Stimulated activated CD4-positive, alpha-beta T cell treated with anti-CD3 and anti-CD28 coated beads, TNF-alpha, amount 100 ng/mL, for 48 hours (primary cell): Measurements from ENCODE around the gene SCN2B.

Source experiments
- DNase-seq, 3 donors: peaks; one replicate each; pipeline ENCODE4 v3.0.0-alpha.2; 2020; ENCODE audit warnings: low read depth in 3 of 3

Gene SCN2B

DNA sequence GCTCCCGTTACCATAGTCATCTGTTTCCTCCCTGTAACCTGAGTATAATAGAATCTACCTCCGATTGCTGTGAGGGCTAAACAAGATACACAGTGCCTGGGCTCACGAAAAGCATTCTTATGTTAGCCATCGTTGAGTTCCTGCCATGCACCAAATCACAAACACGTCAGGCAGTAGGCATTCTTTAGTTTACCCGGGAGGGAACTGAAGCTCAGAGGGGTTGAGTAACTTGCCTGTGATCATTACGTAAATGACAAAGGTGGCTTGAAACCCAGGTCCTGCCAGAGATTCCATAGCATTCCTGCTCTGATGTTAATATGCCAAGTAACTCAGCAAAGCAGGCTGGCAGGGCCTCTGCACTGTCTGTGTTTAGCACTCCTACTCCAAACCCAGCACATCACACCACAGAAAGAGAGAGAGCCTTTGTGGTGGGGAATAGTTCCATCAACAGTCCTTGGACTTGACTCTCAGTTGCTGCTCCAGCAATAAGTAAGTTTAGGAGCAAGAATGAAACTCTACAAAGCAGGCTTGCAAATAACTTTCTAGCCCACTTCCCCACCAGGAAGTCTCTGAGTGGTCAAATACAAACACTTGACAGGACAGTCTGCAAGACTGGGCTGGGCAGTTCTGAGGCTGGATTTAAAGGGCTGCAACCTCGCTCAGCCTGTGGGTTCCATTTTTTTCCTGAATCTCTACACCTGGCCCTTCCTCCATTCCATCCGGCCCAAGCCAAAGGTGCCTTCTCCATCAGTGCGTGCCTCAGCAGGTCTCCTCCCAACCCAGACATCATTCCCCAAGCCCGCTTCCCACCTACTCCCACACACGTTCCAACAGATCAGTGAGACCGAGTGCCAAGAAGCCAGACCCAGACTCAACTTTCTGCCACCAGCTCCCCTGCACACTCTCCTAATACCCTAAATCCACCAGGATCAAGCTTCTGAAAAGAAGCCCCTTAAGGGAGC lies 1.1 kb downstream of the SCN2B start:
- DNase-seq: no peak

DNA sequence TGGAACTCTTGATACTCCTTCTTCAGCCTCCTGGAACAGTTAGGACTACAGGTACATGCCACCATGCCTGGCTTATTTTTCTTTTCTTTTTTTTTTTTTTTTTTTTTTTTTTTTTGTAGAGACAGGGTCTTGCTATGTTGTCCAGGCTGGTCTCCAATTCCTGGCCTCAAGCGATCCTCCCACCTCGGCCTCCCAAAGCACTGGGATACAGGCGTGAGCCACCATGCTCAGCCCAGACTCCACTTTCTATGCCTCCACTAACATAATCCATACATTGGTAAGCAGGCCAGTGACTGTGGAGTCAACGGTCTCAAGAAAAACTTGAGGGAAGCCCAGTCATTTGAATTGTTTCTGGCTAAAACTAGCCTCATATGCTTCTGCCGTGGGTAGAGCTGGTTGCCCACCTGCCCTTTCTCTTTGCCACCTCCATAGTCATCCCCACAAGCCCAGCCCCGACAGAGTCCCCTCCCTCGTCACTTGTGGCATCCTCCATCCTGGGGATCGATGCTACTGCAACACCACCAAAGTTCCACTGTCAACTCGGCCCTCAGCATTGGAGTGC lies 2.4 kb downstream of the SCN2B start:
- DNase-seq: no peak

GRCh38 chr11:118172356-118172755 lies 4.1 kb downstream of the SCN2B start:
- DNase-seq: no peak

- peak; percentile 48 to 72 (median 59) for DNase-seq
Measured at GRCh38 chr11:118171269-118172062, 5.0 kb downstream of the SCN2B start.

DNA sequence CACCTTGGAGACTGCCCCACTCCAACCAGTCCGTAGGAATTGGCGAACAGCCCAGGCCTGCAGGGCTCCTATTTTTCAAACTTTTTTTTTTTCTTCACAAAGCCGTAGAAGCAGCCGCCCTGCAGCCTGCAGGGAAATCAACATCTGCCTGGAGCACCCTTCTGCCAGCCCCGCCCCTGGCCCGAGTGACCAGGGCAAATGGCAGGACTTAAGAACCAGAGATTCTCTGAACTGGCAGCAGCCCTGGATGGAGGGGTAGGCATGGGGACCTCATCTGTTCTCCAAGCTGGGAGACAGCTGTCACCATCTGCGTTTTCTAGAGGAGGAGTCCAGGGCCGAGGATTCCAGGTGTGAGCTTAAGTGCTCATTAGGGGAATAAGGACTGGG lies 5.6 kb downstream of the SCN2B start:
- no peak for DNase-seq

DNA sequence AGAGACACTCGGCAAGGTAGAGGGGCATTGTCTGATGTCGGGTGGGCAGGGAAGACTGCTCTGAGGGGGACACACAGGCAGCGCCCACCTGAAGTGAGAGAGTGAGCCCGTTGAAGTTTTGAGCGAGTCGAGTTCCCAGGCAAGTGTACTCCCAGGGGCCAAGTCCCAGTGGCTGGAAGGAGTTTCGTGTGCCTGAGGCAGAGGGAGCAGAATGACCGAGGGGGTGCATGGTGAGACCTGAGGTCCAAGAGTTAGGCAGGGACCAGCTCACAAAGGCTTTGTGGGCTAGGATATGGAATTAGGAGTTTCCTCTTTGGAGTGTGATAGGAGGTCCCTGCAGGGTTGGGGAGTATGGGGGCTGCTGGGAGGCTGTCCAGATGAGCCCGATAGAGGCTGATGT lies 6.2 kb downstream of the SCN2B start:
- no peak for DNase-seq

DNA sequence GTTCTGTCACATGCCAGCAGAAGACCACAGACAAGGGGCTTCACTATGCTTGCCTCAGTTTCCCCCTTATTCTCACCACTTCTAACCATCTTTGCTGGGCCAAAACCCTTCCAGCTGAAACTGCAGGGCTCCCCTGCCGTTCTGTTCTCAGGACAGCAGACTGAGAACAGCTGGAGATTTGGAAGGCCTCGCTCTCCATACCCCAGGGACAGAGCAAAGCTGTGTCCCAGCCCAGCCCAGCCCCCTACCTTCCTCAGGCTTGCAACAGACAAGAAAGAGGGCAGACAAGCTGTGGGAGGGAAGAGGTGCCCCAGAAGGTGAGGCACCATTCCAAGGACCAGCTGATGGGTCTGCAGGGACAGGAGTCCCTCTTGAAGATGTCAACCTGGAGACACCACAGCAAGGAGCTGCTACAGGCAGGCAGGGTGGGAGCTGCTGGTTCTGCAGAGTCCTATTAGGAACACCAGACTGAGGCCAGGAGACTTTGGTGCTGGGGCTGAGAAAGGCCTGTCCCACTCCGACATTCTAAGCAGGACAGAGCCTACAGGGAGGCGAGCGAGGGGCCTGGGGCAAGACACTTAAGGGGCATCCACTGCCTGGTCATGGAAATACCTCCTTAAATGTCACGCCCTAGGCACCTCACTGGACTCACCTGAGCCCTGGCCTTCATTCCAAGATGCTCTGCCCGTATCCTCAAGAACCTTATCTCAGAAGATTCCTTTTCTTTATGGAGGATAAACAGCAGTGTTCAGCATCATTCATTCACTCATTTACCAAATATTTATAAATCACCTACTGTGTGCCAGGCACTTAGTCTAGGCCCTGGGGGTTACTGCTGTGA lies 6.9 kb downstream of the SCN2B start:
- no peak for DNase-seq

GRCh38 chr11:118168751-118169150 lies 7.7 kb downstream of the SCN2B start:
- no peak for DNase-seq

DNA sequence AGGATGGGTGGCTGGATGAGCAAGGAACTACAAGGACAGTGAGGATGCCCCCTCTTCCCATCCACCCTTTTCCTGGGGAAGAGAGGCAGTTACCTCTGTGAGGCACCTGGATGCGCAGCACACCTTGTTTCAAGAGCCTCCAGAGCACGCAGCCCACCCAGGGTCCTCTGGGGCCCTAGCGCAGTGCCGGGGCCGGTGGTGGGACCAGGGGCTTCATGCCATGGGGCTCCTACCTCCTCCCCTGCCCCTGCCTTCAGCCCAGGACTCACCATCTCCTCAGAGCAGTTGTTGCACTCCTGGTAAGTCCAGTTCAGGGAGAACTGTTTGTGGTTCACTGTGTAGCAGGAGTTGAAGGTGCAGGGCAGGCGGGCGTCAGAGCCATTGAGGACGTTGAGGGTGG lies 8.1 kb downstream of the SCN2B start:
- DNase-seq: no peak

GRCh38 chr11:118167906-118168305 lies 8.5 kb downstream of the SCN2B start:
- DNase-seq: no peak

GRCh38 chr11:118167253-118167652 lies 9.2 kb downstream of the SCN2B start:
- DNase-seq: no peak

GRCh38 chr11:118166641-118167040 lies 9.8 kb downstream of the SCN2B start:
- DNase-seq: no peak

- no peak for DNase-seq
Measured at GRCh38 chr11:118164885-118165284, 11.6 kb downstream of the SCN2B start.

DNA sequence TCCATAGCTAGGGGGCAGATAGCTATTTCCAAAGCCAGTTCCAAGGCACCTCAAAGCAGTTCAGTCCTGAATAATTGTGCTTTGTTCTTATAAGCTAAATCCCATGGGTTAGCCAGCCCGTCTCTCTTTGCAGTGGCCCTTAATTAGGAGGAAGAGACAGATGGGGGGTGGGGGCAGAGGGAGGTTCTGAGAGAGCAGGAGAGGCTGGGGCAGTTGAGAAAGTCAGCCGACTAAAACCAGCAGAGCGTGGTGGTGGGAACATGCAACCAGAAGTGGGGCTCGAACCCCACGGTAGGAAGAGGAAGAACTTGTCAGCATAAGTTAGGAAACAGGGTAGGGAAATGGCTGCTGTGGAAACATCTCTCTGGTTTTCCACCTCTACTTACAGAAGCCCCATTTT lies 12.9 kb downstream of the SCN2B start:
- DNase-seq: no peak

DNA sequence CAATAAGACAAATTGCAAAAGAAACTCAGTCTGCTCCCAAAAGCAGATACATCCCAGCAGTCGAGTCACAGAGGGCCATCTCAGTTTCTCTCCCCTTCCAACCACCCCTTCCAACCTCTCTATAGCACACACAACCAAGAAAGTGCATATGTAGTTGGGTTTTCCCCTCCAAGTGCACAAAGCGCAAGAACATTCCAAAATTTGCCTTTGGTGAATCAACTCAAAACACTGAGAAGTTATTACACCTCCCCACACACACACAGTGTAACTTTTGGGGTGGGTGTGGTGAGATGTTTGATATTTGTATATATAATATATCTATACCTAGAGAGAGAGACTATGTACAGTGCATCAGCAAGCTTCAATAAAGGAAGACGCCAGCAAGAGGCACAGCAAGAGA lies 13.6 kb downstream of the SCN2B start:
- DNase-seq: no peak

DNA sequence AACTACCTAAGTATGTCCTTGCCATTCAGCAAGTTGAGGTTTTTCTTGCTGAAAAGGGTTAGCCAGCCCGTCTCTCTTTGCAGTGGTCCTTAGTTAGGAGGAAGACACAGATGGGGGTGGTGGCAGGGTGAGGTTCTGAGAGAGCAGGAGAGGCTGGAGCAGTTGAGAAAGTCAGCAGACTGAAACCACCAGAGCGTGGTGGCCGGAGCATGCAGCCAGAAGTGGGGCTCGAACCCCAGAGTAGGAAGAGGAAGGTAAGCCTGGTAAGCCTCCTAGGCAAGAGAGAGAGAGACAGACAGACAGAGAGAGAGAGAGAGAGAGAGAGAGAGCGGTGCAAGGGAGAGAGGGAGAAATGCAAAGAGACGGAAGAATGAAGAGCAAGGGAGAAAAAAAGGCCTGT lies 14.7 kb downstream of the SCN2B start:
- no peak for DNase-seq

DNA sequence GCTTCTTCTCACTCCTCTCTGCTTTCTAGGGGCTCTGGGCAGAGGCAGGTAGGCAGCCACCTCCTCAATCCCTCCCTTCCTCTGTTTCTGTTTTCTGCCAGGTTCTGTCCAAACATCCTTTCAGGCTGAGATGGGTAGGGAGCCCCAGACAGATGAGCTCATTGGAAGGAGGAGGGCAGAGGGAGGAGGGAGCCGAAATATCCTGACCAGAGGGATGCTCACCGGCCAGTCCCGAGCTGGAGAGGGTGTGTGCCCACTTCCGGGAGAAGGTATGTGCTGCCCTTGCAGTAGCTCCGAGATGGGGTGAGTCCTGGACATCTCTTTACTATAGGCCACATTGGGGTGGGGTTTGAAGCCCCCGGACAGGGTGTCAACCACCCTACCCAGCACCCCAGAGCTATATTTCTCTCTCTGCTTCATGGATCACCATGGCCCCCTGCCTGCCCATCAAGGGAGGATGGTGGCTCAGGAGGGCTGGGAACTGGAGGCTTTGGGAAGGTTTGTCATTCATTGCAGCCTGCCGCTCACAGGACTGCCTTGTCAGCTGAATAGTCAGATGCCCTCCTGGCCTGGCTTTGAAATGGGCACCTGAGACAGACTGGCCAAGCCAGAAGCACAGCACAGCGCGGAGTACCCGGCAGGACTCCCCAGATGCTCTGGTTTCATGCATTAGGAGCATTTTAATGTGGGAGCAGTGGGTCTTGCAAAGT lies 19.1 kb downstream of the SCN2B start:
- no peak for DNase-seq

DNA sequence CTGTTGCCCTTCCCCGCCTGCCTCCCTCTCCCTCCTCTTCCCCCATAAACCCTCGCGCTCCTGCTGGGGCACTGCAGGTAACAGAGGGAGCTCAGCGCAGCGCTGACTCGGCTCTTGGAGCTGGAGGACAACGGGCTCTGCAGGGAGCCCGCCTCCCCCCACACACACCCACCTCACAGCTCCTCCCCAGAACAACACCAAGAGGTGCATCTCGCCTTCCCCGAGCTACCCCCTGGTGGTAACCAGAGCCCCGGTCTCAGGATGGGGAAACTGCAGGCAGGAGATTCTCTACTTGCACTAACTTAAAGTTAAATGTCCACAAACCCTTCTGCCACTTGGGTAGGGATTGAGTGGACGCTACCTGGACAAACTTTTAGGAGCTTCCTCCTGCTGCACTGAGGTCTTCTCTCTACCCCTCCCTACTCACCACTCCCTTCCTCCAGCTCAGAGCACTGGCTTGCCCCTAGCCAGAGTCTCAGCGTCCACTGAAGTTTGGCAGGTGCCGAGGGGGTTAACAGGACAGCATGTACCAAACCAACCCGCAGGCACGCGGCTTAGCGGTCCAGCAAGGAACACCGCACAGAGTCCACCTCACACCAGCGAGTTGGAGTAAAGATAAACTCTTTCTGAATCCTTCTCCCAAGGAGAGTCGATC lies 19.8 kb downstream of the SCN2B start:
- no peak for DNase-seq

- DNase-seq: no peak
Measured at GRCh38 chr11:118155776-118156530, 20.5 kb downstream of the SCN2B start.

- DNase-seq: no peak
Measured at GRCh38 chr11:118154641-118155040, 21.8 kb downstream of the SCN2B start.
